PC-9 (cell line): ENCODE results near the gene LARGE1.

Experiments used
- EZH2 ChIP-seq: fragments of 200-600 bp; sonication (generic); IDR thresholded peaks from 2 replicates; pipeline ENCODE4 v1.8.0; 2017; ENCODE audit warnings: antibody characterized with exemption, low read depth
- TF ChIP-seq, protein P1 (sequence below): fragments of 200-600 bp; sonication (generic); conservative IDR thresholded peaks from 2 replicates; pipeline ENCODE4 v1.6.1; 2017; ENCODE audit warnings: mixed run types, antibody characterized with exemption, mild to moderate bottlenecking, moderate library complexity

DNA sequence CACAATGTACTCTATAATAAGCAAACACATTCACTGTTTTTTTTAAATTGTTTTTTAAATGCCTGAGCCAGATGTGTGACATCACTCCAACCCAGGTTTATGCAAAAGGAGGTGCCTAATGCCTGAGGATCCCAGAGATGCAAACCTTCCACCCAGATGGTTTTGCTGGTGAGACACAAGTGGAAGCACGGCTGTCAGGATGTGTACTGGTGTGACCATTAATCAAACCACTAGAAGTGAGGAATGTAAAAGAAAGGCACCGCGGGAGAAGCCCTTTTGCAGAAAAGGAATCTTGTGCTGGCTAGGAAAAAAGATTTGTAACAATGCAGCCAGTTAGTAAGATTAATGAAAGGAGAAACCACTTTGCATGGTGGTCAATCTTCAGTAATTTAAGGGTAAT, 407.4 kb downstream of the LARGE1 start:
- TF ChIP-seq, protein P1, sequence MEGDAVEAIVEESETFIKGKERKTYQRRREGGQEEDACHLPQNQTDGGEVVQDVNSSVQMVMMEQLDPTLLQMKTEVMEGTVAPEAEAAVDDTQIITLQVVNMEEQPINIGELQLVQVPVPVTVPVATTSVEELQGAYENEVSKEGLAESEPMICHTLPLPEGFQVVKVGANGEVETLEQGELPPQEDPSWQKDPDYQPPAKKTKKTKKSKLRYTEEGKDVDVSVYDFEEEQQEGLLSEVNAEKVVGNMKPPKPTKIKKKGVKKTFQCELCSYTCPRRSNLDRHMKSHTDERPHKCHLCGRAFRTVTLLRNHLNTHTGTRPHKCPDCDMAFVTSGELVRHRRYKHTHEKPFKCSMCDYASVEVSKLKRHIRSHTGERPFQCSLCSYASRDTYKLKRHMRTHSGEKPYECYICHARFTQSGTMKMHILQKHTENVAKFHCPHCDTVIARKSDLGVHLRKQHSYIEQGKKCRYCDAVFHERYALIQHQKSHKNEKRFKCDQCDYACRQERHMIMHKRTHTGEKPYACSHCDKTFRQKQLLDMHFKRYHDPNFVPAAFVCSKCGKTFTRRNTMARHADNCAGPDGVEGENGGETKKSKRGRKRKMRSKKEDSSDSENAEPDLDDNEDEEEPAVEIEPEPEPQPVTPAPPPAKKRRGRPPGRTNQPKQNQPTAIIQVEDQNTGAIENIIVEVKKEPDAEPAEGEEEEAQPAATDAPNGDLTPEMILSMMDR = no peak
- TF ChIP-seq EZH2 = no peak
